HG03558 (cell line): ENCODE results near the gene IGDCC3.
"Not testable (repeated sequence)": the region's sequence is repeated elsewhere in the genome, so short reads cannot be mapped to it uniquely, and the experiment has no call there.

Experiments used
- ATAC-seq: cut with Tn5 transposase; IDR thresholded peaks from one replicate; pipeline ENCODE4 v1.9.1; 2021; ENCODE audit warnings: moderate number of reproducible peaks; ENCODE audit not compliant: unreplicated experiment; ENCODE audit errors: extremely low read depth

IGDCC3 gene

GRCh38 chr15:65408324-65409035, 30.7 kb upstream of the IGDCC3 start:
- no peak for ATAC-seq

- no peak for ATAC-seq
Measured at GRCh38 chr15:65406424-65407000, 28.7 kb upstream of the IGDCC3 start.

GRCh38 chr15:65405791-65406423, 28.1 kb upstream of the IGDCC3 start:
- ATAC-seq, result no peak

- ATAC-seq, result no peak
Measured at GRCh38 chr15:65404186-65404872, 26.5 kb upstream of the IGDCC3 start.

- ATAC-seq, result no peak
Measured at GRCh38 chr15:65402961-65403360, 25.2 kb upstream of the IGDCC3 start.

- ATAC-seq, result no peak
Measured at GRCh38 chr15:65401611-65402240, 23.9 kb upstream of the IGDCC3 start.

GRCh38 chr15:65400760-65401610, 23.2 kb upstream of the IGDCC3 start:
- ATAC-seq, result no peak

- ATAC-seq, result no peak
Measured at GRCh38 chr15:65399997-65400396, 22.2 kb upstream of the IGDCC3 start.

- no peak for ATAC-seq
Measured at GRCh38 chr15:65399001-65399706, 21.4 kb upstream of the IGDCC3 start.

GRCh38 chr15:65398486-65398885, 20.7 kb upstream of the IGDCC3 start:
- ATAC-seq, result not testable (repeated sequence)

- no peak for ATAC-seq
Measured at GRCh38 chr15:65396965-65397317, 19.1 kb upstream of the IGDCC3 start.

- ATAC-seq, result no peak
Measured at GRCh38 chr15:65396283-65396964, 18.6 kb upstream of the IGDCC3 start.

- ATAC-seq, result no peak
Measured at GRCh38 chr15:65395567-65396202, 17.9 kb upstream of the IGDCC3 start.

GRCh38 chr15:65394936-65395335, 17.1 kb upstream of the IGDCC3 start:
- no peak for ATAC-seq

GRCh38 chr15:65394280-65394789, 16.5 kb upstream of the IGDCC3 start:
- ATAC-seq, result no peak

GRCh38 chr15:65393557-65393956, 15.8 kb upstream of the IGDCC3 start:
- no peak for ATAC-seq

GRCh38 chr15:65393091-65393490, 15.3 kb upstream of the IGDCC3 start:
- no peak for ATAC-seq

- no peak for ATAC-seq
Measured at GRCh38 chr15:65392368-65392767, 14.6 kb upstream of the IGDCC3 start.
